ENCODE data around the gene C1orf105.
A peak's percentile ranks its signal among the peaks of the same experiment; 100 is the strongest.

DNA sequence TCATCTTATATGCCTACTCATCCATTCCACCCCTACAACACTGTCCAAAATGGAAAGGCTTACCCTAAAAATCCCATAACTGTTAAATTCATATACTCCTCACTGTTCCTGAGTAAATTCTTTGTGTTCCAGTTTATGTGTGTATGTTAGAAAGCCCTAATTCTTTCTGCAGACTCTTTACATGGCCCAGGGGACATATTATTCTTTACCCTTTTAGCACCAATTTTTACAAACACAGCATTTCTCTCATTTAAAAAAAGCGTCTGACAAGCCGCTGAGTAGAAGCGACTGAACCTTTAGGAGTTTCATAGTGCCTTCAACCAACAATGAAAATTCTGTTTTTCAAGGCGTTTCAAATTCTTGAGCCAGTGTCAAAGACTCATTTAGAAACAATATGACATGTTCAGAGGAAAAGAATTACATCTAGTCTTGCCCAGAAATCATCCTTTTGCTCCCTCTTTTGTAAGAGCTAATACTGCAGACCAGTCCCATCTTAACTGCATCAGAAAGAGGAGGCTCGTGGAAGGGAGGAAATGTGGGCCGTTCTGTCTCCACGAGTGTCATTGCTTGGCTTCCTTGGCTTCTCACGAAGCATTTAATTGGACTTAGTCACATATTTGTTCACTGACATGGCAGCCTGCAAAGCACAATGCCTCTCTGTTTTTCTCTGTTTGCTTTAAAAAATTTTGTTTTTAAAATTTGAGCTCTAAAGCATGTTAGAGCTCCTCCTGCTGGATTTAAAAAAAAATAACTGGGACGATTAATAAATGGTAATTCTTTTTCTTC is 21.3 kb upstream of the C1orf105 start:
- TF ChIP-seq, protein P1, sequence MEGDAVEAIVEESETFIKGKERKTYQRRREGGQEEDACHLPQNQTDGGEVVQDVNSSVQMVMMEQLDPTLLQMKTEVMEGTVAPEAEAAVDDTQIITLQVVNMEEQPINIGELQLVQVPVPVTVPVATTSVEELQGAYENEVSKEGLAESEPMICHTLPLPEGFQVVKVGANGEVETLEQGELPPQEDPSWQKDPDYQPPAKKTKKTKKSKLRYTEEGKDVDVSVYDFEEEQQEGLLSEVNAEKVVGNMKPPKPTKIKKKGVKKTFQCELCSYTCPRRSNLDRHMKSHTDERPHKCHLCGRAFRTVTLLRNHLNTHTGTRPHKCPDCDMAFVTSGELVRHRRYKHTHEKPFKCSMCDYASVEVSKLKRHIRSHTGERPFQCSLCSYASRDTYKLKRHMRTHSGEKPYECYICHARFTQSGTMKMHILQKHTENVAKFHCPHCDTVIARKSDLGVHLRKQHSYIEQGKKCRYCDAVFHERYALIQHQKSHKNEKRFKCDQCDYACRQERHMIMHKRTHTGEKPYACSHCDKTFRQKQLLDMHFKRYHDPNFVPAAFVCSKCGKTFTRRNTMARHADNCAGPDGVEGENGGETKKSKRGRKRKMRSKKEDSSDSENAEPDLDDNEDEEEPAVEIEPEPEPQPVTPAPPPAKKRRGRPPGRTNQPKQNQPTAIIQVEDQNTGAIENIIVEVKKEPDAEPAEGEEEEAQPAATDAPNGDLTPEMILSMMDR (optimal IDR thresholded peaks at IDR 0.05 in 1 of 3, IDR thresholded peaks at IDR 0.05 in 1 of 3, conservative IDR thresholded peaks at IDR 0.05 in 1 of 3; ENCODE audit: extremely low read depth in 1 of 3, insufficient read depth in 2 of 3, low read length in 3 of 3) = peak in 2 of 3 experiments; percentile 41 to 42
- no peak for TF ChIP-seq EZH2 (IDR thresholded peaks at IDR 0.05; ENCODE audit: low read length)

Measured in keratinocyte (primary cell).